Measurements from ENCODE around the gene DDOST.

DDOST gene

GRCh38 chr1:20661207-20662109 lies at the start of gene DDOST:
Gene DDOST, minus strand, starts transcription at chr1:20661369. Its CDS starts 19 bp downstream, at chr1:20661350.
- Histone ChIP-seq H3K9me2 (replicated peaks; ENCODE audit: insufficient read depth, low read length) (no peaks in the 10 kb centered on the region), H3K9ac (ENCODE audit: low read length) (peak within 1 kb of the TSS; percentile 95), H3K4me2 (ENCODE audit: low read depth, low read length, poor library complexity, severe bottlenecking) (peak within 1 kb of the TSS; percentile 83), H3F3A (ENCODE audit: insufficient read depth) (no peaks in the 10 kb centered on the region), H3K27ac (ENCODE audit: low read depth, low read length) (peak within 1 kb of the TSS; percentile 27), H3K27me3 (ENCODE audit: low read length) (no peaks in the 10 kb centered on the region), H3K79me2 (ENCODE audit: insufficient read depth, low read length) (peaks cover 35% of the 10 kb centered on the region), H3K36me3 (ENCODE audit: low read length) (peaks cover 4% of the 10 kb centered on the region), H2AFZ (ENCODE audit: low read depth, low read length, severe bottlenecking) (peak within 1 kb of the TSS; percentile 73), H3K4me3 (ENCODE audit: insufficient read depth, low read length, poor library complexity, severe bottlenecking) (peak within 1 kb of the TSS; percentile 87), H4K20me1 (ENCODE audit: low read depth, low read length) (no peaks in the 10 kb centered on the region), H3K9me3 (ENCODE audit: insufficient read depth, low read length) (no peaks in the 10 kb centered on the region)
- TF ChIP-seq EZH2phosphoT487 (conservative IDR thresholded peaks at IDR 0.05; ENCODE audit: low read length) (no peak), CTCF (IDR thresholded peaks at IDR 0.05; ENCODE audit: insufficient read depth, low read length, poor library complexity, severe bottlenecking) (no peak)

- TF ChIP-seq EZH2phosphoT487 (conservative IDR thresholded peaks at IDR 0.05; ENCODE audit: low read length), result no peak
- TF ChIP-seq CTCF (IDR thresholded peaks at IDR 0.05; ENCODE audit: insufficient read depth, low read length, poor library complexity, severe bottlenecking), result no peak
Observed at GRCh38 chr1:20710469-20711284, 49.5 kb upstream of the DDOST start.

GRCh38 chr1:20709868-20710267 lies 48.7 kb upstream of the DDOST start:
- Histone ChIP-seq H3K79me2 (ENCODE audit: insufficient read depth, low read length) (no peaks in the 10 kb centered on the region), H3K4me2 (ENCODE audit: low read depth, low read length, poor library complexity, severe bottlenecking) (no peak overlapping the region), H2AFZ (ENCODE audit: low read depth, low read length, severe bottlenecking) (no peak overlapping the region), H3K9ac (ENCODE audit: low read length) (no peak overlapping the region), H3K27me3 (ENCODE audit: low read length) (no peaks in the 10 kb centered on the region), H3K27ac (ENCODE audit: low read depth, low read length) (no peak overlapping the region), H3K9me2 (replicated peaks; ENCODE audit: insufficient read depth, low read length) (no peaks in the 10 kb centered on the region), H3K36me3 (ENCODE audit: low read length) (no peaks in the 10 kb centered on the region), H3K9me3 (ENCODE audit: insufficient read depth, low read length) (no peaks in the 10 kb centered on the region), H4K20me1 (ENCODE audit: low read depth, low read length) (no peaks in the 10 kb centered on the region), H3F3A (ENCODE audit: insufficient read depth) (no peaks in the 10 kb centered on the region), H3K4me3 (ENCODE audit: insufficient read depth, low read length, poor library complexity, severe bottlenecking) (no peak overlapping the region)
- no peak for TF ChIP-seq EZH2phosphoT487 (conservative IDR thresholded peaks at IDR 0.05; ENCODE audit: low read length)
- TF ChIP-seq CTCF (IDR thresholded peaks at IDR 0.05; ENCODE audit: insufficient read depth, low read length, poor library complexity, severe bottlenecking), result no peak

More at GRCh38 chr1:20710469-20711284, 49.5 kb upstream of the DDOST start:
- Histone ChIP-seq H3K9ac (ENCODE audit: low read length) (no peak overlapping the region), H3K9me2 (replicated peaks; ENCODE audit: insufficient read depth, low read length) (no peaks in the 10 kb centered on the region), H3K79me2 (ENCODE audit: insufficient read depth, low read length) (no peaks in the 10 kb centered on the region), H3K9me3 (ENCODE audit: insufficient read depth, low read length) (no peaks in the 10 kb centered on the region), H4K20me1 (ENCODE audit: low read depth, low read length) (no peaks in the 10 kb centered on the region), H3K4me2 (ENCODE audit: low read depth, low read length, poor library complexity, severe bottlenecking) (no peak overlapping the region), H2AFZ (ENCODE audit: low read depth, low read length, severe bottlenecking) (no peak overlapping the region), H3K27ac (ENCODE audit: low read depth, low read length) (no peak overlapping the region), H3K27me3 (ENCODE audit: low read length) (no peaks in the 10 kb centered on the region), H3K4me3 (ENCODE audit: insufficient read depth, low read length, poor library complexity, severe bottlenecking) (no peak overlapping the region), H3F3A (ENCODE audit: insufficient read depth) (no peaks in the 10 kb centered on the region), H3K36me3 (ENCODE audit: low read length) (no peaks in the 10 kb centered on the region)

Data from SU-DHL-6 (cell line).